AML-193 (cell line): Measurements from ENCODE around the gene KRTAP5-2.

Source experiments
- DNase-seq, 2 experiments: peaks; one replicate each; lab custom pipeline; 2025; lab: John Stamatoyannopoulos, UW

KRTAP5-2 gene

DNA sequence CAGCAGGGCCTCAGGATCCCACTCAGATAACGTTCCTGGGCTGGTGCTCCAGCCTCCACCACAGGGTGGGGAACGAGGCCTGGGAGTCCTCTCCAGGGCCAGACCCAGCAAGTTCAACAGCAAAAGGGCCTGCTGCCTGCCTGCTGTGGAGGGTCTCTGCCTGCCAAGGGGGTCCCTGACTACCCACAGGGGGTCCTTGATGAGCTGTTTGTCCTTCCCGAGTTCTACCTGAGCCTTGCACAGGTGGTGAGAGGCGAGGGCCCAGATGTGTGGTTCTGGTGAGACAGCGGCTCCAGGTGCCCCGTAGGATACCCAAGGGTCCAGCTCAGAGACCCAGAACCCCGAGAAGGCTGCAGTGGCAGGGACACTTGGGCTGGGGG is 30.4 kb downstream of the KRTAP5-2 start:
- no peak for DNase-seq

DNA sequence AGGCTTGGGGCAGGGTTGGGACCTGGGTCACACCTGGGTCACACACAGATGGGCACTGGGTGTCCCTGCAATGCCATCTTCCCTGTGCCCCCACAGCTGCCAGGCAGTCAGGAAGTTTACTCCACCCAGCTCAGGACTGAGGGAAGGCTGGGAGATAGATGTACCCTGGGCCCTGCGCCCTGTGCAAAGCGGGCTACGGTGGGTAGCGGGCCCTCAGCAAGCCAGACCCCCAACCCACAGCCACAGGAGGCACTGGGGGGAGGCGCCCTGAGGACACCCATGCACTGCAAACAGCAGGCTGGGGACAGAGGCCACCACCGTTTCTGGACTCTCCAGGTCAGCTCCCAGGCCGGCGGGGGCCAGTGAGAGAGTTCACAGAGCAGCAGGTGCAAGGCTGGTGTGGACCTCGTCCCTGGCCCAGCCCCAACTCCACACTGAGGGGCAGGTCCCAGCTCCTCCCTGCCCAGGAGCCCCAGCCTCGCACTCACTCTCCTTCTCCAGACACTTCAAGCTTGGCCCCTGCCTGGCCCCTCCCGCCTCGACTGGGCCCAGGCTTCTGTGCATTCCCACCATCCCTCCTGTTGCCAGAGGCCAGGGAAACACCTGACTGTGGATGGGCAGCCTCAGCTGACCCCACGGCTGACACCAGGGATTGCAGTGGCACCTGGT is 30.9 kb downstream of the KRTAP5-2 start:
- no peak for DNase-seq

DNA sequence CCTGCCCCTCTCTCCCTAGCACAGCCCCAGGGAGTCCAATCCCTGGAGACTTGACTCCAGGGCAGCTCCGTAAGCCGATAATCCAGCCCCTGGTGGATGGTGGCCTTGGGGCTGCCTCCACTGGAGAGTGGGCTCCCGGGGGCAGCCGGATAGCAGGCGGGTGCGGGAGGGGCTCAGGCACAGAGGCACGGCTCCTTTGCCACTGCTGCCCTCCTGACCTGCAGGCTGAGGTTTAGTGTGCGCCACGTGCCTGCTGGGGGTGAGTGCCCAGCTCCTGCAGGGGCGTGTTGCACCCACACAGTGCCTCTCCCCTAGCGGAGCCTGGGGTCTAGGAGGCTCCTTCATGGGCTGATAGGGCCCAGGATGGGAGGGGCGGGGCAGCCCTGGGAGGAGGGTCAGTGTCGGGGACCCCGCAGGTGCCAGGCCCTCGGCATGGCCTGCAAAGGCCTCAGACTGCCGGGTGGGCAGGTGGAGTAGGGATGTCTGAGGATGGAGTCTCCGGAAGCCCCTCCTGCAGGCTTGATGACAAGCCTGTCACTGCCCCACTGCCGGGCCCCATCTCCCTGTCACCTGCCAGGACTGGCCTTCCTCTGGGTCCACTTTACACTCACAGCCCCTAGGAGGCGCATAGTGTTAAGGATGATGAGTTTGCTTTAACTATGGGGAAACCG is 31.6 kb downstream of the KRTAP5-2 start:
- DNase-seq = no peak

DNA sequence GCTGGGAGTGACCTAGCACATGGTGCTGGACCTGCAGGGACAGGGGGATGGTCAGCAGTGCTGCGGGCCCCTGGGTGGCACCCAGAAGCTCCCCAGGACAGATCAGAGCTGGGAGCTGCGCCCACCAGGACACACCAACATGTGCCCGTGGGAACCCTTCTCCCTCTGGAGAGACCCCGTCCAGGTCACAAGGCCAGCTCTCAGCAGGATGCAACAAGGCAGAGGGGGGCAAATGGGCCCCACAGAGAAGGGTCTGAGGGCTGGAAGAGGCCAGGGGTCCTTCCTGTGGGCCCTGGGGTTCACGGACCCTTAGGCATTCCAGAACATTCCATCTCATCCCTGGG is 32.2 kb downstream of the KRTAP5-2 start:
- DNase-seq = no peak

DNA sequence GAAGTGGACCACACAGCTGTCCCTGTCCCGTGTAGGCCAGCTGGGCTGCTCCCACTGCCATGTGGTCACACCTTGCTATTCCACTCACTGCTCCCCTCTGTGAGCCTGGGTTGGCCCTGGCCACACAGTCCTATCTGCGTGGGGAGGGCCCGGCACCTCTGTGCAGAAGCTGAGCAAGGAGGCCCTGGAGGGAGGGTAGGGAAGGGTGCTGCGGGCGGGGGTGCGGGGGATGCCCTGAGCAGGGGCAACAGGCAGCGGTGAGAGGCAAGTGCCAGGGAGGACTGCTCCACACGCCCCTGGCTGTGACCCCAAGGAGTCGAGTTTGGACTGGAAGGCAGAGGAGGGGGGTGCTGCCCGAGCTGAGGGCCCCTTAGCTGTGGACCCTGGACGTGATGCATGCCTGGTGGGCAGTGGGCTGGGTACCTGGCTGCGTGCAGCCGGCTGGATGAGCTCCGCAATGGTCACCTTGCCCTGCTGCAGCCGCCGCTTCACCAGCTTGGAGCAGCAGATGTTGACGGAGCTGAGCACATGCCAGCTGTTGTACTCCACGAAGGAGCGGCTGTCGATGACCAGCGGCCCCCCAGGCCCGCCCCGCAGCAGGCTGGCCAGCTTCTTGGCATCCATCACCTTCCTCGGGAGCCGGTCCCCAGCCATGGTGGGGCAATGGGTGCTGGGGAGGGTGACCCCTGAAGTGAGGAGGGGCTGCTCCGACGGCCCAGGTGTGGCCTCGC is 32.8 kb downstream of the KRTAP5-2 start:
- DNase-seq = no peak

DNA sequence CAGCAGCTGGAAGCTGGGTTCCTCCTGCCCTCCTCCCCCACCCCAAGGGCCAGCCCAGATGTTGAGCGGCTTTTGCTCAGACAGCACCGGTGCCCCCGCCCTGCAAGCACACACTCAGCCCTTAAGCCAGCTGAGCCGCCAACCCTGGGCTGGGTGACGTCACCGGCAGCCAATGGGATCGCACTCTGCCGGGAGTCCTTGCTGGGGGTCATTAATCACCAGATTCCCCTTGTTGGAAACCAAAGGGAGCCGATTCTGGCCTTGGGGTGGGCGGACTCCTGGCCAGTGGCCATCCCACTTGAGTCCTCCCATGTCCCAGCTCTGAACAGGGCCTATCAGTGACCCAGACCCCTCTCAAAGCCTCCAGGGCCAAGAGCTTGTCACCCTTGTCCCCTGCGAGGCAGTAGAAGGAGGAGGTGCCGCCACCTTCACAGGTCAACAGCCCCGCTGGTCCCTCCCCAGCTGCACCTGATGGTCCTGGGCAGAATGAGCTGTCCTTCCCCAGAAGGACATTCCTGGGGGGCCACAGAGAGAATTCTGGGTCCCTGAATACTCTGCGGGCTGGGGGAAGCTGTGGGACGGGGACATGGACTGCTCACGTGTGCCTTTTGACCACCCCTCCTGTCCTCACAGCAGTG is 33.4 kb downstream of the KRTAP5-2 start:
- DNase-seq = no peak

DNA sequence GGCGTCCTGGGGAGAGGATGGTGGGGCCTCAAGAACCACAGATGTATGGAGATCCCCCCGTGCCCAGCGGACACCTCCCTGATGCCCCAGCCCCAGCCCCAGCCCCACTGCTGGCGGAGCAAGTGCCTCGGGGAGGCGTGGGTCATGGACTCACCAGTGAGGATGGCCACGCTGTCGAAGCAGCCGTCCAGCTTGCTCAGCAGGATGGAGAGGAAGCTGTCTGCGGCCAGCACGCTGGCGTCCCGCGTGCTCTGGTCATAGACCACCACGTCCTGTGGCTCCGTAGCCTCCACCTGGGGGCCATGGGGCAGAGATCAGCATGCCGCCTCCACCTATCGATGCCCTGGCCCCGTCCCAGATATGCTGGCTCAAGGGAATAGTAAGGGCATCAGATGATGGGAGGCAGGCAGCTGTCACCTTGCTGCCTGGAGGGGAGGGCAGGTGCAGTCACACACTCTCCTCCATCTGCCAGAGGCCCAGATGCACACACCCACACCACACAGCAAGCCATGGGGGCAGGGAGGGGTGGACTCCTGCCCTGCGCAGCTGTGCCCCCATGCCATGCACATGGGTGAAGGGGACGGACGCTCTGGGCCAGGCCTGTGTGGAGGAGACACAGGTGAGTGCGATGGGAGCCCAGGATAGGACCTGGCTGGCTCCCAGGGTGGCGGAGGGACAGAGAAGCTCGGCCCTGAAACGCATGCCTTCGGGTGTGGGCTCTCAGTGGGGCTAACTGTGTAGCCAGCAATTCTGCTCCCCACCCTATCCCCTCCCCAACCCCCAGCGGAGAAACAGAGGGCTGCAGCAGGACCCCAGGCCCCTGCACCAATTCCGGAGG is 34.2 kb downstream of the KRTAP5-2 start:
- no peak for DNase-seq

DNA sequence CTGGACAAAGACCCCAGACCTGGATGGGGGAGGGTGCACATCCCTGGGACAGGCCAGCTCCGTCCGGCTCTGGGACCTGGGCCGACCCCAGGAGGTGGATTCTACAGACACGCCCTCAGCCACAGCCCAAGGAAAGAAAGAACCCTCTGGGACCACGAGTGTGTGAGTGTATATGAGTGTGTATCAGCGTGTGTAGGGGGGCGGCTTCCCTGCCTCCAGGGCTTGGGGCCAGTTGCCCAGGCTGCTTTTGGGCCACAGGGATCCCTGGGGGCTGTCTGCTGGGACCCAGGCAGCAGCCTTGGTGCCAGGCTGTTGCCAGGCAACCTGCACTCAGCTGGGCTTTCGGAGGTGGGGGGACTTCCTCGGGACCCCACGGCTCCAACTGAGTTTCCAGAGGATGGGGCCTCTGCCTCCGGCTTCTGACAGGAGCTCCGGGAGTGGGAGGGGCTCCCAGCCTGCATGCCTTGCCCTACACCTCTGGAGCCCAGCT is 34.9 kb downstream of the KRTAP5-2 start:
- DNase-seq = no peak

DNA sequence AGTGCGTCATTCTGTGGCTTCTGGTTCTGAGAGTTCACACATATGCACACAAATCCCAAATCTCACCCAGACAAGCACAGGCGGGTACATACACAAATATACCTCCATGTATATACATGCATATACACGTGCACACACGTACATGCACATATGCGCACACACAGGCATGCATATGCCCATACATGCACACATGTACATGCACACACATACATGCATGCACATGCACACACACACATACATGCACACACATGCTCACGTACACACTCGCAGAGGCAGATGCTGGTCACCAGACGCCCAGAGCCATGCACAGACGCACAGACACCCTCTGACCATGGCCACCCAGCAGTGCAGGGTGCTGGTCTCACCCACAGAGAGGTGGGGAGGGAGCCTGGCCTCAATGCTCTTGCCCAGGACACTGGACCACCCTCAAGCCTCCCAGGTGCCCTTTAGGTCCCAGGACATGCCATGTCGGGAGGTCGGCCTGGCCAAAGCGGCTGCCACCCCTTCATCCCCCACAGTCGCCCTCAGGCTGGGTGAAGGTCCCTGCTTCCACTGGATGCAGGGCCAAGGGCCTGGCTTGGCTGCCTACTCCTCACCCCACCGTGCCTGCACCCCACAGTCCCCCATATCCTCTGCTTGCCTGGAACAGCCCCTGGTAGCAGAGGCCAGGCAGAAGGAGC is 35.5 kb downstream of the KRTAP5-2 start:
- DNase-seq = no peak

DNA sequence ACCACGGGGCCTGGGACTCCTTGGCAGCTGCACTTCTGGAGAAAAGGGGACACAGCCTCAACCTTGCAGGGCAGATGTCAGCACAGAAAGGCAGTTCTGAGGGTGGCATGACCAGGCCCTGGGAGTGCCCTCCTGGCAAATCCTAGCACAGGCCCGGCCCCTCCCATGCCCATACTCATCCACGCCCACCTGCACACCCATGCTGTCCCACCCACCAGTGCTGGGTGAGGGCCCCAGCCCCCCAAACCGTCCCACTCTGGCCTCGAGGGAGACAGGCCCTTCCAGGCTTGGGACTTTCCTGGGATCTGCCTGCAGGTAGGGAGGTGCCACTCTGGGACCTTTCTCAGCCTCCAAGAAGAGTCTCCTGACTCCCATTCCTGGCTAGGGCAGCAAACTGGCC is 36.1 kb downstream of the KRTAP5-2 start:
- no peak for DNase-seq

DNA sequence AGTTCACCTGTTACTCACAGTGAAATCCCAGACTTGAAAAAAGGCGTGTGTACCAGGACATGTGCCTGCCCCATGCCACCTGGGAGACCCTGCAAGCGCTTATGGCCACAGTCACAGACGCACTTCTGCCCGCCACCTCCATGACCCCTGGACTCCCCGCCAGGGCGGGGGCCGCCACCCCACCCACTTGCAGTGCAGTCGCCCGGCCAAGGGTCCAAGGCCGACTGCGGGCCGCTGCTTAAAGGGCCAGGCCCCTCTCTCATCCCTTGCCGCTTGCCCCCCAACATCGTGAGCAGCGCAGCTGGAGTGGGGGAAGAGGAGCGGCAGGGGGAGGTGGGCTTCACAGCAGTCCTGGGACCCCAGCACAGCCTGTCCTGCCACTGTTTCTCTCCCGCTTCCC is 36.8 kb downstream of the KRTAP5-2 start:
- no peak for DNase-seq

DNA sequence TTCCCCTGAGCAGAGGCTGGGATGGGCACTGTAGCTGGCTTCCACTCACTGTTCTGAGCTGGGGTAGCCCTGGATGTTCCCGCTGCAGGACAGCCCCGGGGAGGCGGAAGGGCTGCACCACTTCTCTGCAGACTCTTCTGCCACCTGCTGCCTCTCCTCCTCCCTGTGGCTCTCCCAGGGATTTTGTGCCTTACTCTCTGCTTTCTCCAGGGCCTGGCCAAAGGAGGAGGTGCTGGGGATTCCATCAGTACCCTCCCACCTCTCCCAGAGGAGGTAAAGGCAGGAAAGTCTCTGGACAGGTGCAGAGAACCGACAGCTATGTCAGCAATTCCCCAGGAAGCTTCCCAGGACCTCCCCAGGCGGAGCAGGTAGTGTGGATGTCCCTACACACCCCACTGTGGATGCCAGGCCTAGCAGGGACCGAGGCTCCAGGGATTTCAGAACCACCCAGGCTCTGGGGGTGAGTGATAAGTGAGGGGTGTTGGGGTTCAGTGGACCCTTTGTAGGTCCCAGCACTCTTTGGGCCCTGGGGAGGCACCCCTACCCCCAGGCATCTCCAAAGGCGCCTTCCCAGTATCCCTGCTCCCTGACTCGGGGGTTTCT is 37.3 kb downstream of the KRTAP5-2 start:
- no peak for DNase-seq

DNA sequence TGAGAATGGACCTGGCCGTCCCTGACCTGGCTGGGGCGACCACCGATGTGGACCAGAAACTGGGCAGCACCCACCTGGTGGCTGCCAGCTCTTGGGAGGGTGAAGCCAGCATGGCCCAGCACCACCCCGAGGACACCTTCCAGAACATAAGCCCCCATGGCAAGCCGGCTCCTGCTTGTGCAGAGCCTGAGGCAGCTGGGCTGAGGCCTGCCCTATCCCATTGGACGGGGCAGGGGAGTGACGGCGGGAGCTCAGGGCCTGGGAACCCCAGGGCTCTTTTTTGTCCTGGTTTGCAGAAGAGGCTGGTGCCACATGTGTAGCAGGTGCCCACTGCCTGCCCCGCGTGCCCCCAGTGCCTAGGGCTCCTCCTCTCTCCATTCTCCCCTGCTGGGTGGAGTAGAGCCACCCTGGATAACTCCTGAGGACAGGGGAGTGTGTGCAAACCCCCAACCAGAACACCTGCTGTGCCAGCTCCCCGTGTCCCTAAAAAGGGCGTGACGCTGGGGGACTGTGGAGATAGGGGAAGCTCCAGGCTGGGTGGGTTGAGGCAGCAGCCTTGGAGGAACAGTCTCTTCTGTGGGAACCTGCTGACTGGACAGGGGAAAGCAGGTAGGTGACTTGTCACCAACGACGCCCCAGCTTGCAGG is 38.0 kb downstream of the KRTAP5-2 start:
- DNase-seq = no peak

DNA sequence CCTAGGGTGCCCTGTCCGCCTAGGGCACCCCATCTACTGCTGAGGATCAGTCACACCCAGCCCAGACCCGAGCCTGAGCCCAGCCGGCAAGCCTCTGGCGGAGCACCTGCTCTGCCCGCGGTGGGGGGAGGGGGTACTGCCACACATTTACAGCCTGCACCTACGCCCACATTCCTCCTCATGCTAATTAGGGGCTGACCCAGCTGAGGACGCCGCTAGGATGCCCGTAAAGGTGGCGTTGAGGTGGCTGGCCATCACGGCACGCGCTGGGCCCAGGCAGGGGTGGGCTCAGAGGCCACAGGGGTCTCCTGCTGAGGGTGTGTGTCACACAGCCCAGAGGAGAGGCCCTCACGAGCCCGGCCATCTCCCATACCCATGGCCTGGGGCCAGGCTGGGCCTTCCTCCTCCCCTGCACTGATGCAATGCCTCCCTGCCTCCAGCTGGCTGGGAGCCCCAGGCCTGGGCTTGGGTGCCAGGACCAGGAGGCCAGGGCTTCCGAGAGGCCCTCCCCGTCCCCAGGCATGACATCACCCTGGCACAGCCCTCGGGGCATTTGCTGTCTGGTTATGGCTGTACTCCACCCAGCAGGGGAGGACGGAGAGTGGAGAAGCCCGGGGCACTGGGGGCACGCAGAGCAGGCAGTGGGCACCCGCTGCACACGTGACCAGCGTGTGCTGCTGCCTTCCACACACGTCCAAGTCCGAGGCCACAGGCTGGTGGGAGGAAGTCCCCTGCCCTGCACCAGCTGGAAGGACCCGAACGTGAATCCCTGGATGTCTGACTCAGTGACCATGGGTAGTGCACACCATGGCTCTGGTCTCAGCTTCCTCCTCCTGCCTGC is 38.8 kb downstream of the KRTAP5-2 start:
- DNase-seq = no peak

DNA sequence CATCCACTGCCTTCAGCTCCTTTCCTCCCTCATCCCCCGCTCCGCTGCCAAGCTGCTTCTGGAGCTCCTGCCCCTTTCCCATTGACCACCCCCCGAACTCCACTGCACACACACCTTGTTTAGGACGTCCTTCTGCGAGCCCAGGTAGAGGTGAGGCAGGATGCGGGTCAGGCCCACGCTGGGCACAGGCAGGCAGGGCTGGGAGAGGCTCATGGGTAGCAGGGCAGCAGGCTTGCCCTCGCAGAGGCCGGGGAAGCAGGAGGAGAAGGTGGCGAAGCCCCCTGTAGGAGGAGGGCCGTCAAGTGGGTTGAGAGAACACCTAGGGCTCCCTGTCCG is 39.4 kb downstream of the KRTAP5-2 start:
- DNase-seq = no peak

DNA sequence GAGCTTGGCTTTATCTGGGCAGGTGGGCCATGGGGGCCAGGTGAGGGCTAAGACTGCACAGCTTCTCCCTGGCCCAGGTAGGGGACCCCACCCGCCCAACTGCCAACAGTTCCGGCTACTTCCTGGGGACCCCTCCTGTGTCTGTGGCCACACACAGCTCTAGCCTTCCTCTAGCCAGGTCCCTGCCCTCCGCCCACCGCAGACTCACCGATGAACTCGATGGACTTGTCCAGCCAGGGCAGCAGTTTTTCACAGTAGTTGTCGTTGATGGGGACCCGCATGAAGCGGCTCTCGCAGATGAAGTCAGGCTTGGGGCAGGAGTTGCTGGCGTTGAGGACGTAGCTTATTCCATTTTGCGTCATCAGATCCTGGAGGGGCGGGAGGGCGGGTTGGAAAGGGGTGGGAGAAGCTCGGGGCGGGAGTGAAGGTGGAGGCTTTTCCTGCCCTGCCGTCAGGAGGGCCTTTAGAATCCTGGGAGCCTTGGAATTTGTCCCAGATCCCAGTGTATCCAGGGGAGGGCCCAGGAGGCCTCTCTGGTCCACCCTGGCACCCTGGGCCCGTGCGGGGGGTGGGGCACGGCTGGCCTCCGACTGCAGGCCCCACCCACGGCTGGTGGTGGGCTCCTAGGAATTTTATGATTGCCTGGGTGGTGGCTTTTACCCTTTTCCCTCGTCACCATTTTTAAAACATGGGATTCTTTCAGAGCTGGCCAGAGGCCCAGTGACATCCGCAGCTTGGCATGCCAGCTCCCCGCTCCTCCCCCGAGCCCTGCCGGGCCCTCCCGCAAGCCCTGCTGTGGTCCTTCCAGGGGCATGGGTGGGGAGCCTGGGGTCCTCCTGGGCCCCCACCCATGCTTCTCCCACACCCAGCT is 40.0 kb downstream of the KRTAP5-2 start:
- DNase-seq = no peak

DNA sequence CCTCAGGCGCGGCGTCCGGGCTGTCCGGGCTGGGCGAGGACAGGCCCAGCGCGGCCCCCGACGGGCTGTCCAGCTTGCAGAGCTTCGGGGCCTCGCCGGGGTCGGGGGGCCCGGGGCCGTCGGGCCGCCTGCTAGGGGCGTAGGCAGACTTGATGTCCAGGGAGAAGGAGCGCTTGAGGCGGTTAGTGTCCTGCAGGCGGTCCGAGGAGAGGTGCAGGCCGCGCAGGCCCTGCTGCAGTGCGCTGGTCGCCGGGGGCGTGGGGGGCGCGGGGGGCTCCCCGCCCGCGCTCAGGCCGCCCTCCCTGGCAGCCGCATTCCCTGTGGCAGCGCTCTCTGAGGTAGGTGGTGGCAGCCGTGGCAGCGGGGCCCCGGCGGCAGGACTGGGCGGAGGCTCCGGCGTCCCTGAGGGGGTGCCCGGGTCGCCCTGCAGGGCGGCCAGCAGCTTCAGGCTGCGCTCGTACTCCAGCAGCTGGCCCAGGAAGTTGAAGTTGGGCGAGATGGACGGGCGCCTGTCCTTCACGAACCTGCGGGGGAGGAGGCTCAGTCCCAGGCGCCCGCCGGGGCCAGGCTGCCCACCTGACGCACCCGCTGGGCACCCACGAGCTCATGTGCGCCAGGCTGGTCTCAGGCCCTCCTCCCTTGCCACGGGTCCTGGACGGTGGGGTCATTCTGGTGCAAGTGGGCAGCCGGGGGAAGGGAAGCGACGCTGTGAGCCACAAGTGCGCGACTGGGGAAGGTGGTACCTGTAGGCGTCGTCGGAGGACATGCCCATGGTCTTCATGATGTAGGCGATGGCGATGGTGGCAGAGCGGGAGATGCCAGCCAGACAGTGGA is 40.8 kb downstream of the KRTAP5-2 start:
- DNase-seq = no peak
